ENCODE data around the gene COL26A1.

Gene COL26A1

DNA sequence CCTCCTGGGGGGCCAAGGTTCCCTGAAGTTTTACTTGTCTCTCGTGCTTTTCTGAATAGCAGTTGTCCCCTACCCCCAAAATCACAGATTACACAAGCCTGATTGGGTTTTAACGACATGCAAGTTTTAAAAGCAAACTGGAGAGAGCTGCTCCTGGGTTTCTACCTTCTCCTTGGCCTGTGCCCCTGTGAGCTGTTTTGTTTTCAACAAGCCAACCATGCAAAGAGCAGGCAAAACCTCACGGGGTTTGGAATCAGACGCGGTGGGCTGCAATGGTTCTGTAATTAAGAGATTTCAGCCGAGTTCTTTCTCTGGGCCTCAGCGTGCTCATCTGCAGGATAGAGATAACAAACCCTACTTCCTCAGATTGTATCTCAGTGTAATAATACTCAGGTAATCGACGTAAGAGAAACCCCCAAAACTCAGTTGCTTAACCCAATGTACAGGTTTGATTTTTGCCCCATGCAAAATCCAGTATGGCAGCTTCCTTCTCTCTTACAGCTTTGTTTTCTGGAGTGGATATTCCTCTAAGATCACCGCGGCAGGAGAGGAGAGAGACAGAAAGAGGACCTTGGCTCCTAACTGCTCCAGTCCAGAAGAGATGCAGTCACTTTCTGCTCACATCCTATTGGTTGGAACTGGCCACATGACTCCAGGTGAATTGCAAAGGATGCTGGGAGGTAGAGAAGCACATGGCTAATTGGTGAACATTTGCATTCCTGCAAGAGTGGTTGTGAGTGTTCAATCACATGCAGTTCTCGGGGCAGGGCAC, 224.4 kb downstream of the COL26A1 start:
- TF ChIP-seq, protein P1, sequence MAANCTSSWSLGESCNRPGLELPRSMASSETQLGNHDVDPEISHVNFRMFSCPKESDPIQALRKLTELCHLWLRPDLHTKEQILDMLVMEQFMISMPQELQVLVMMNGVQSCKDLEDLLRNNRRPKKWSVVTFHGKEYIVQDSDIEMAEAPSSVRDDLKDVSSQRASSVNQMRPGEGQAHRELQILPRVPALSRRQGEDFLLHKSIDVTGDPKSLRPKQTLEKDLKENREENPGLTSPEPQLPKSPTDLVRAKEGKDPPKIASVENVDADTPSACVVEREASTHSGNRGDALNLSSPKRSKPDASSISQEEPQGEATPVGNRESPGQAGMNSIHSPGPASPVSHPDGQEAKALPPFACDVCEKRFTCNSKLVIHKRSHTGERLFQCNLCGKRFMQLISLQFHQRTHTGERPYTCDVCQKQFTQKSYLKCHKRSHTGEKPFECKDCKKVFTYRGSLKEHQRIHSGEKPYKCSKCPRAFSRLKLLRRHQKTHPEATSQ (tag by site-specific recombination; IDR thresholded peaks at IDR 0.05) = no peak
- TF ChIP-seq ZNF510 (tag by site-specific recombination; IDR thresholded peaks at IDR 0.05; ENCODE audit: insufficient replicate concordance) (no peak), ZNF76 (tag by site-specific recombination; IDR thresholded peaks at IDR 0.05; ENCODE audit: borderline replicate concordance, low read depth) (peak; percentile 51; the same call in 1 of the 2 replicates)
- no peaks in the 10 kb centered on the region for H3K36me3 ChIP-seq (ENCODE audit: control insufficient read depth in 2 of 2, insufficient read depth in 1 of 2, low read length in 2 of 2)
- H3K4me3 ChIP-seq (ENCODE audit: low read depth, low read length) = no peak overlapping the region
- ChIA-PET POLR2A (no interaction called here), CTCF (interaction anchor here (0.5 to 3.2 kb wide), 4 partner anchors 15 to 102 kb away, joined by 3 to 11 read pairs (median 3); no protein-coding TSS in a partner anchor)
- H3K27ac ChIP-seq (ENCODE audit: extremely low read depth, low read depth, low read length) = no peak overlapping the region
- no peaks in the 10 kb centered on the region for H3K9me3 ChIP-seq (ENCODE audit: control insufficient read depth, insufficient read depth, low read depth, low read length)
- no peaks in the 10 kb centered on the region for H3K4me1 ChIP-seq (ENCODE audit: control insufficient read depth, insufficient read depth, low read length)

DNA sequence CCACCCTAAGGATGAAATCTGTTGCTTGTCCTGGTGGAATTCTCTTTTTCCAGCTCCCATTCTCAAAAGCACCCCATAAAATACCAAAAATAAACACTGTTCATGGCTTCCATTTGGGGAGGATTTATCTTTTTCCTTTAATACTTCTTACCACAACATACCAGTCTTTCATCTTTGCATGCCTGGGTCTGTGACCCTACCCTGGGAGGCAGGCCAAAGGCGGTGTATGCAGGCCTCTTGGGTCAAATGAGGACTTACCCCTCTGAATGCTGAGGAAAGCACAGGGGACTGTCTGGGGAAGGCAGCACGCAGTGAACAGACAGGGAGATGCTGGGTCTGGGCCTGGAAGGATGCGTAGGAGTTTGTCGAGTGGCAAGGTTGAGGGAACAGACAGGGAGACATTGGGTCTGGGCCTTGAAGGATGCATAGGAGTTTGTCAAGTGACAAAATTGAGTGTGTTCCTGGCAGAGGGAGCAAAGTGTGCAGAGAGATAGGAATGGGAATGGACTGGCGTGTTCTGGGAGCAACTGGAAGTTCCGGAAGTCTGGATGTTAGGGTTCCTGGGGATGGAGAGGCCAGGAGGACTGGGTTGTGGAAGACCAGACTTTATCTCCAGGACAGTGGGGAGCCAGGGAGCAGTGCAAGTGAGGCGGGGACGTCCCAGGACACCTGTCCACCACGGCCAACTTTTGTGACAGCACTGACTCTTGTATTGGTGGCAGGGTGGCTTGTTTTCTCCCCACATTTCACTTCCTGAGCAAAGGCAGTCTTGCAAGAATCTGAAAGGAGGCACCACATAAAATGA, 225.7 kb downstream of the COL26A1 start:
- ChIA-PET CTCF (interaction anchor here (0.6 to 3.2 kb wide), 3 partner anchors 14 to 72 kb away, joined by 3 to 11 read pairs (median 3); no protein-coding TSS in a partner anchor), POLR2A (no interaction called here)
- Histone ChIP-seq H3K4me1 (ENCODE audit: control insufficient read depth, insufficient read depth, low read length) (no peaks in the 10 kb centered on the region), H3K27ac (ENCODE audit: extremely low read depth, low read depth, low read length) (no peak overlapping the region), H3K36me3 (ENCODE audit: control insufficient read depth in 2 of 2, insufficient read depth in 1 of 2, low read length in 2 of 2) (no peaks in the 10 kb centered on the region), H3K4me3 (ENCODE audit: low read depth, low read length) (no peak overlapping the region), H3K9me3 (ENCODE audit: control insufficient read depth, insufficient read depth, low read depth, low read length) (no peaks in the 10 kb centered on the region)
- TF ChIP-seq KLF8 (tag by site-specific recombination; IDR thresholded peaks at IDR 0.05) = no peak
- peak; percentile 16; the same call in 1 of the 2 replicates for TF ChIP-seq ZNF600 (tag by site-specific recombination; IDR thresholded peaks at IDR 0.05)
- TF ChIP-seq ZFP3 (tag by site-specific recombination; IDR thresholded peaks at IDR 0.05; ENCODE audit: low read depth) = peak; percentile 97

DNA sequence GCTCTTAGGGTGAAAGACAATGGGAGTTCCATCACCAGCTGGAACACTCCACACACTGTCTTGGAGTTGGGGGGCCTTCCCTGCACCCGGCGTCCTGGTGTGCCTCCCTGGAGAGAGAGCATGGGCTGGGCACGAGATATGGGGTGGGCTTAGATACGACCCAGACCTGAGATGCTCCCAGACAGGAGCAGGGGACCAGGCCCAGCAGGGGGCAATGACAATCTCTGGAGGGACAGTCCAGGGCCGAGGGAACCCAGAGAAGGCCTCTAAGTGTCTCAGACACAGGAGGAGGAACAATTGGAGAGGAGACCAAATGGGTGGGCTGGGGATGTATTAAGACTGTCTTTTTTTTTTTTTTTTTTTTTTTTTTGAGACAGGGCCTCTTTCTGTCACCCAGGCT, 226.4 kb downstream of the COL26A1 start:
- Histone ChIP-seq H3K4me3 (ENCODE audit: low read depth, low read length) (no peak overlapping the region), H3K4me1 (ENCODE audit: control insufficient read depth, insufficient read depth, low read length) (no peaks in the 10 kb centered on the region), H3K27ac (ENCODE audit: extremely low read depth, low read depth, low read length) (no peak overlapping the region), H3K9me3 (ENCODE audit: control insufficient read depth, insufficient read depth, low read depth, low read length) (no peaks in the 10 kb centered on the region), H3K36me3 (ENCODE audit: control insufficient read depth in 2 of 2, insufficient read depth in 1 of 2, low read length in 2 of 2) (no peaks in the 10 kb centered on the region)
- TF ChIP-seq ZNF561 (tag by site-specific recombination; IDR thresholded peaks at IDR 0.05; ENCODE audit: borderline replicate concordance) = no peak
- no peak for TF ChIP-seq GLI4 (tag by site-specific recombination; IDR thresholded peaks at IDR 0.05)
- TF ChIP-seq ZBTB17 (tag by site-specific recombination; IDR thresholded peaks at IDR 0.05) = 0 out of 2 replicates have a peak, but pooled peaks have one; percentile 11
- TF ChIP-seq, protein P2, sequence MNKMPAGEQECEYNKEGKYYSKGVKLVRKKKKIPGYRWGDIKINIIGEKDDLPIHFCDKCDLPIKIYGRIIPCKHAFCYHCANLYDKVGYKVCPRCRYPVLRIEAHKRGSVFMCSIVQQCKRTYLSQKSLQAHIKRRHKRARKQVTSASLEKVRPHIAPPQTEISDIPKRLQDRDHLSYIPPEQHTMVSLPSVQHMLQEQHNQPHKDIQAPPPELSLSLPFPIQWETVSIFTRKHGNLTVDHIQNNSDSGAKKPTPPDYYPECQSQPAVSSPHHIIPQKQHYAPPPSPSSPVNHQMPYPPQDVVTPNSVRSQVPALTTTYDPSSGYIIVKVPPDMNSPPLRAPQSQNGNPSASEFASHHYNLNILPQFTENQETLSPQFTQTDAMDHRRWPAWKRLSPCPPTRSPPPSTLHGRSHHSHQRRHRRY (tag by site-specific recombination; IDR thresholded peaks at IDR 0.05) = no peak
- no peak for TF ChIP-seq ZSCAN23 (tag by site-specific recombination; IDR thresholded peaks at IDR 0.05)
- ChIA-PET CTCF (interaction anchor here (1.2 kb wide), 1 partner anchor 46 kb away, joined by 4 read pairs; no protein-coding TSS in a partner anchor), POLR2A (no interaction called here)

DNA sequence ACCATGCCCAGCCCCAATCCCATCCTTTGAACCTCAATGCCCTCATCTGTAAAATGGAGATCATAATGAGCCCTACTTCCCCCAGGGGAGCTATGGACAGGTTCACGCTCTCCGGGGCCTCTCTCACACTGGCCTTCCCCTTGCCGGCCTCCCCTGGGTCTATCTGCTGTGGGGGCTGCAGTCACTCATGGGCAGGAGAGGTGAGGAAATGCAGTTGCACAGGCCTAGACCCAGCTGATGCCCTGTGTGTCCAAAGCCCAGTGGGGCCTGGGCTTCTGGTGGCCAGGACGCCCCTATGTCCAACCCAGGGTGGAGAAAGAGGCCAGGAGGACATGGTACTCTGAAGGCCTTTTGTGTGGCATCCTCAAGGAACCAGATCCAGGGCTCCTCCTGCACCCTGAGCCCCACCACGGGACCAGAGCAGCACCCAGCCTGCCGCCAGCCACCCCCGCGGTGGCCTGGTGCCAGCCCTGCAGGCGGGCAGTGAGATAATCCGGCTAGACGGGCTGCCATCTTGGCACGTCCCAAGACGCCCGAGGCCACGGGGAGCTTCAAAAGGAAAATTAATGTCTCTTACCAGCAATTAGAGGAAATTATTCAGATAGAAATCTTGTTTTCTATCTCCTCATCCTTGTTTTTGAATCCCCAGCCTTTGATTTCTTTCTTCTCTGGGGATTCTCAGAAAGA, 227.4 kb downstream of the COL26A1 start:
- TF ChIP-seq ZFP3 (tag by site-specific recombination; IDR thresholded peaks at IDR 0.05; ENCODE audit: low read depth) = no peak
- TF ChIP-seq IKZF3 (tag by site-specific recombination; IDR thresholded peaks at IDR 0.05) = no peak
- TF ChIP-seq OVOL3 (tag by site-specific recombination; IDR thresholded peaks at IDR 0.05) = no peak
- no peak for TF ChIP-seq ZNF138 (tag by site-specific recombination; IDR thresholded peaks at IDR 0.05; ENCODE audit: borderline replicate concordance)
- TF ChIP-seq ZNF561 (tag by site-specific recombination; IDR thresholded peaks at IDR 0.05; ENCODE audit: borderline replicate concordance) = no peak
- ChIA-PET CTCF (interaction anchor here (1.2 kb wide), 1 partner anchor 47 kb away, joined by 4 read pairs; no protein-coding TSS in a partner anchor), POLR2A (no interaction called here)
- Histone ChIP-seq H3K36me3 (ENCODE audit: control insufficient read depth in 2 of 2, insufficient read depth in 1 of 2, low read length in 2 of 2) (no peaks in the 10 kb centered on the region), H3K4me3 (ENCODE audit: low read depth, low read length) (no peak overlapping the region), H3K4me1 (ENCODE audit: control insufficient read depth, insufficient read depth, low read length) (no peaks in the 10 kb centered on the region), H3K9me3 (ENCODE audit: control insufficient read depth, insufficient read depth, low read depth, low read length) (no peaks in the 10 kb centered on the region), H3K27ac (ENCODE audit: extremely low read depth, low read depth, low read length) (no peak overlapping the region)
